Stimulated activated CD4-positive, alpha-beta T cell treated with anti-CD3 and anti-CD28 coated beads, Interleukin-1b, Interleukin-23, amount 100 ng/mL, for 24 hours (primary cell): Measurements from ENCODE around the gene TRIM33.
"Not testable (repeated sequence)": the region's sequence is repeated elsewhere in the genome, so short reads cannot be mapped to it uniquely, and the experiment has no call there.

ENCODE experiments used
- DNase-seq, 4 experiments: peaks; one replicate each; pipeline ENCODE4 v3.0.0-alpha.2; 2020; ENCODE audit warnings: low read depth in 4 of 4, low spot score in 1 of 4

The TRIM33 gene

GRCh38 chr1:114510274-114511031 lies 550 bp downstream of the TRIM33 start:
- peak in 3 of 4 experiments; percentile 16 to 25 (median 18) for DNase-seq

- DNase-seq, result no peak
Observed at GRCh38 chr1:114509596-114510273, 1.3 kb downstream of the TRIM33 start.

- no peak for DNase-seq
Observed at GRCh38 chr1:114508386-114508898, 2.6 kb downstream of the TRIM33 start.

GRCh38 chr1:114507513-114507912 lies 3.5 kb downstream of the TRIM33 start:
- DNase-seq, result no peak

GRCh38 chr1:114505148-114505561 lies 5.8 kb downstream of the TRIM33 start:
- no peak for DNase-seq

- no peak for DNase-seq
Observed at GRCh38 chr1:114503916-114504422, 7.0 kb downstream of the TRIM33 start.

- DNase-seq, result no peak
Observed at GRCh38 chr1:114502080-114502479, 8.9 kb downstream of the TRIM33 start.

GRCh38 chr1:114499478-114499877 lies 11.5 kb downstream of the TRIM33 start:
- no peak for DNase-seq

GRCh38 chr1:114496089-114496488 lies 14.9 kb downstream of the TRIM33 start:
- DNase-seq, result no peak

GRCh38 chr1:114495486-114495885 lies 15.5 kb downstream of the TRIM33 start:
- no peak for DNase-seq

GRCh38 chr1:114492978-114493377 lies 18.0 kb downstream of the TRIM33 start:
- no peak for DNase-seq

- DNase-seq, result no peak
Observed at GRCh38 chr1:114490274-114490693, 20.7 kb downstream of the TRIM33 start.

- DNase-seq, result no peak
Observed at GRCh38 chr1:114488739-114489138, 22.3 kb downstream of the TRIM33 start.

- DNase-seq, result no peak
Observed at GRCh38 chr1:114485286-114485685, 25.7 kb downstream of the TRIM33 start.

GRCh38 chr1:114482585-114482984 lies 28.4 kb downstream of the TRIM33 start:
- DNase-seq, result no peak

- not testable (repeated sequence) for DNase-seq
Observed at GRCh38 chr1:114479636-114480035, 31.4 kb downstream of the TRIM33 start.

GRCh38 chr1:114479134-114479533 lies 31.9 kb downstream of the TRIM33 start:
- DNase-seq, result no peak

GRCh38 chr1:114473796-114474195 lies 37.2 kb downstream of the TRIM33 start:
- no peak for DNase-seq

- no peak for DNase-seq
Observed at GRCh38 chr1:114472408-114472807, 38.6 kb downstream of the TRIM33 start.

- no peak for DNase-seq
Observed at GRCh38 chr1:114470681-114471080, 40.3 kb downstream of the TRIM33 start.

GRCh38 chr1:114468710-114469468 lies 42.1 kb downstream of the TRIM33 start:
- no peak for DNase-seq
